Measurements from ENCODE around the gene PDS5A. TPM values are rescaled to one million over a fixed set of nuclear protein-coding genes. Genes with fewer than 3 reads are reported as not detected.

The PDS5A gene
- total and polyA plus RNA-seq, 9 of the 15 experiments (the other 6 are each of a cell fraction or from before 2014, with no cell fraction given) = 16.4 to 85.4 (median 70.0) TPM

DNA sequence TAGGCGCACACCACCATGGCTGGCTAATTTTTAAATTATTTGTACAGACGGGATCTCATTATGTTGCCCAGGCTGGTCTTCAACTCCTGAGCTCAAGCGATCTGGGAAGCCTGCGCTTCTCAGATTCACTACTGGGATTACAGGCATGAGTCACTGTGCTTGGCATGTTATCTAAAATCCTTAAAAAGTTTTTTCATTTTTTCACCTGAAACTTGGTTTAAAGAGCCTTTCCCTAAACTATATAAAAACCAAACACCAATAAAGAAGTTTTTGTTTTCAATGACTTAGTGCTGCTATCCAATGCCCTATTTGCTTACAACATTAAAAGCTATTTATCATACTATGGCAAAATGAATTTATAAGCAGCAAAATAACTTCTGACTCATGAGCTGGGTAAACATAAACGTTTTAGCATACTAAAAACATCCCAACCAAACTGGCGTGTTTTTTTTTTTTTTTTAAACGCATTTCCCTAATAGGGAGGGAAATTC, 151.9 kb downstream of the PDS5A start:
- ChIA-PET POLR2A (no interaction called here), CTCF (ENCODE audit: low intra/inter-chr PET ratio) (no interaction called here)
- intact Hi-C loops (cut with micrococcal nuclease) = loop anchor here (10.0 kb wide), 1 partner anchor 361 kb away; no protein-coding TSS in a partner anchor
- no peaks in the 10 kb centered on the region; the same call in 2 of the 3 replicates for H3K79me2 ChIP-seq (ENCODE audit: control insufficient read depth, insufficient read depth, low read length)
- no peaks in the 10 kb centered on the region for H3K9me3 ChIP-seq (replicated peaks; ENCODE audit: control insufficient read depth, insufficient read depth, low read depth, low read length)
- no peak for FAIRE-seq
- DNase-seq (ENCODE audit: extremely low read depth in 1 of 4, low spot score in 3 of 4) = no peak
- H2AFZ ChIP-seq (ENCODE audit: low read depth, low read length) = no peak overlapping the region
- no peak for ATAC-seq
- no peaks in the 10 kb centered on the region; a peak in 1 of 5 replicates for H3K4me1 ChIP-seq (replicated peaks in 1 of 2; ENCODE audit: control insufficient read depth in 2 of 2, insufficient read depth in 2 of 2, low read length in 2 of 2)
- 57% methylated on average over 7 of the region's 7 CpGs for WGBS (ENCODE audit: insufficient coverage, low coverage, missing lambda C conversion rate)
- no peaks in the 10 kb centered on the region for H3K27me3 ChIP-seq (ENCODE audit: control insufficient read depth in 2 of 2, insufficient read depth in 2 of 2, low read length in 2 of 2)
- peaks cover 68% of the 10 kb centered on the region for H3K36me3 ChIP-seq (ENCODE audit: control insufficient read depth, insufficient read depth, low read length)
- in situ Hi-C loops (cut with MboI) = no loop called here
- H3K9me1 ChIP-seq (ENCODE audit: control insufficient read depth, insufficient read depth, low read length) = no peaks in the 10 kb centered on the region
- H4K20me1 ChIP-seq (replicated peaks; ENCODE audit: control insufficient read depth, insufficient read depth, low read length) = no peaks in the 10 kb centered on the region
- no peak overlapping the region for H3K4me2 ChIP-seq (ENCODE audit: insufficient read depth, low read length)
- no TSS peak for BruUV-seq (replicated peaks)
- H3K27ac ChIP-seq (ENCODE audit: extremely low read depth, low read depth, low read length) = no peak overlapping the region
- no peak overlapping the region for H3K4me3 ChIP-seq
- no peak overlapping the region for H3K9ac ChIP-seq (ENCODE audit: insufficient read depth in 1 of 2, low read depth in 2 of 2, low read length in 2 of 2)
- TF ChIP-seq JUND (IDR thresholded peaks at IDR 0.05; ENCODE audit: borderline replicate concordance, low read depth, low read length) (peak; percentile 54; the same call in 1 of the 2 replicates), JUND (tag; IDR thresholded peaks at IDR 0.05; ENCODE audit: borderline replicate concordance, low read depth, low read length) (0 out of 3 replicates have a peak, but pooled peaks have one; percentile 12), ELF1 (tag; IDR thresholded peaks at IDR 0.05) (no peak), BCOR (IDR thresholded peaks at IDR 0.05) (no peak), ZNF717 (CRISPR knock-in tag; IDR thresholded peaks at IDR 0.05) (no peak), MED1 (CRISPR knock-in tag; IDR thresholded peaks at IDR 0.05; ENCODE audit: borderline replicate concordance) (no peak), TSC22D4 (tag; IDR thresholded peaks at IDR 0.05) (no peak), GATAD2A (IDR thresholded peaks at IDR 0.05) (no peak), FOSL1 (tag; conservative IDR thresholded peaks at IDR 0.05) (peak; percentile 51), HBP1 (CRISPR knock-in tag; IDR thresholded peaks at IDR 0.05) (no peak), RBM34 (IDR thresholded peaks at IDR 0.05; ENCODE audit: borderline replicate concordance, insufficient read depth, low read length) (no peak), SMARCE1 (IDR thresholded peaks at IDR 0.05) (0 out of 2 replicates have a peak, but pooled peaks have one; percentile 15), ZNF212 (CRISPR knock-in tag; IDR thresholded peaks at IDR 0.05) (no peak), KAT2B (IDR thresholded peaks at IDR 0.05; ENCODE audit: low read depth, low read length) (no peak), CREBBP (IDR thresholded peaks at IDR 0.05; ENCODE audit: low read depth, low read length) (no peak), RAD51 (IDR thresholded peaks at IDR 0.05; ENCODE audit: borderline replicate concordance, low read depth) (no peak)
- TF ChIP-seq, protein P1, sequence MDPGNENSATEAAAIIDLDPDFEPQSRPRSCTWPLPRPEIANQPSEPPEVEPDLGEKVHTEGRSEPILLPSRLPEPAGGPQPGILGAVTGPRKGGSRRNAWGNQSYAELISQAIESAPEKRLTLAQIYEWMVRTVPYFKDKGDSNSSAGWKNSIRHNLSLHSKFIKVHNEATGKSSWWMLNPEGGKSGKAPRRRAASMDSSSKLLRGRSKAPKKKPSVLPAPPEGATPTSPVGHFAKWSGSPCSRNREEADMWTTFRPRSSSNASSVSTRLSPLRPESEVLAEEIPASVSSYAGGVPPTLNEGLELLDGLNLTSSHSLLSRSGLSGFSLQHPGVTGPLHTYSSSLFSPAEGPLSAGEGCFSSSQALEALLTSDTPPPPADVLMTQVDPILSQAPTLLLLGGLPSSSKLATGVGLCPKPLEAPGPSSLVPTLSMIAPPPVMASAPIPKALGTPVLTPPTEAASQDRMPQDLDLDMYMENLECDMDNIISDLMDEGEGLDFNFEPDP (CRISPR knock-in tag; IDR thresholded peaks at IDR 0.05) = no peak
- TF ChIP-seq, protein P2, sequence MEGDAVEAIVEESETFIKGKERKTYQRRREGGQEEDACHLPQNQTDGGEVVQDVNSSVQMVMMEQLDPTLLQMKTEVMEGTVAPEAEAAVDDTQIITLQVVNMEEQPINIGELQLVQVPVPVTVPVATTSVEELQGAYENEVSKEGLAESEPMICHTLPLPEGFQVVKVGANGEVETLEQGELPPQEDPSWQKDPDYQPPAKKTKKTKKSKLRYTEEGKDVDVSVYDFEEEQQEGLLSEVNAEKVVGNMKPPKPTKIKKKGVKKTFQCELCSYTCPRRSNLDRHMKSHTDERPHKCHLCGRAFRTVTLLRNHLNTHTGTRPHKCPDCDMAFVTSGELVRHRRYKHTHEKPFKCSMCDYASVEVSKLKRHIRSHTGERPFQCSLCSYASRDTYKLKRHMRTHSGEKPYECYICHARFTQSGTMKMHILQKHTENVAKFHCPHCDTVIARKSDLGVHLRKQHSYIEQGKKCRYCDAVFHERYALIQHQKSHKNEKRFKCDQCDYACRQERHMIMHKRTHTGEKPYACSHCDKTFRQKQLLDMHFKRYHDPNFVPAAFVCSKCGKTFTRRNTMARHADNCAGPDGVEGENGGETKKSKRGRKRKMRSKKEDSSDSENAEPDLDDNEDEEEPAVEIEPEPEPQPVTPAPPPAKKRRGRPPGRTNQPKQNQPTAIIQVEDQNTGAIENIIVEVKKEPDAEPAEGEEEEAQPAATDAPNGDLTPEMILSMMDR (IDR thresholded peaks at IDR 0.05 in 2 of 3, conservative IDR thresholded peaks at IDR 0.05 in 1 of 3; ENCODE audit: insufficient read depth in 2 of 3, low read depth in 1 of 3, low read length in 3 of 3) = no peak

Measured in K562 (cell line).